ENCODE data around the gene CADM1.

Gene CADM1

DNA sequence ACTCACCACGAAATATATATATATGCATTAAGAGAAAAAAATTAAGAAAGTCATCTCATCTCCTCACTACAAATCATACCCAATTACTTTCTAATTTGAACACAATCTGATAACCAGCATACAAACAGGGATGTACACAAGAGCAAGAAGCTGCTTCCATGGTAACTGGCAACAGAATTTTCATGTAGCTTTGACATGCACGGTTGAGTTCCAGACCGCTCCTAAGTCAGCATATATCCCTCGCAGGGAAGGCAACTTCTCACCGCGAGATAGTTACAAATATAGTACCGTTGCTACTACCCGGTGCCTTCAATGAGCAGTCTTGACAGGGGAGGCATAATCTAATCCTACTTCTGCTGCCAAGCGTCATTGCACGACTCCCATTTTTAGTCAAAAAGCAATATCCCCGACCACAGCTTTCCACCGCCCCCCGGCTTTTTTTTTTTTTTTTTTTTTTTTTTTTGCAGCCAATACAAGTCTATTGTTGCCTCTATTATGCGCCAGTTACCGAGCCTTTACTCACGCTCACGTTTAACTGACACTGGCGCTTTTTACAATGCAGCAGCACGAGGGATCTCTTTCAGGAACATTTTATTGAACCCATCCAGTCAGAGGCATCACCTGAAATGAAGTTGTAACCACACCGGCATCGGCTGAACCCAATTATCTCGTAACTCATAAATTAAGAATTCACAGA lies 2.2 kb downstream of the CADM1 start:
- no peaks in the 10 kb centered on the region for H3K79me2 ChIP-seq (ENCODE audit: insufficient read depth, low read length)
- no peak for DNase-seq
- no peaks in the 10 kb centered on the region for H3K27me3 ChIP-seq (ENCODE audit: insufficient read depth, low read length, poor library complexity)
- H3K36me3 ChIP-seq (ENCODE audit: insufficient read depth, low read length): no peaks in the 10 kb centered on the region
- no peaks in the 10 kb centered on the region for H3K4me1 ChIP-seq (ENCODE audit: insufficient read depth, low read length)
- no peaks in the 10 kb centered on the region for H4K20me1 ChIP-seq (ENCODE audit: insufficient read depth, low read length)
- no peak overlapping the region for H3K9ac ChIP-seq (ENCODE audit: low read depth, low read length)
- H3K4me3 ChIP-seq (ENCODE audit: low read depth in 1 of 2, low read length in 2 of 2): no peak overlapping the region
- H3K27ac ChIP-seq (ENCODE audit: low read length): no peak overlapping the region
- H3K4me2 ChIP-seq (ENCODE audit: insufficient read depth, low read length): no peak overlapping the region
- TF ChIP-seq EZH2 (IDR thresholded peaks at IDR 0.05; ENCODE audit: borderline replicate concordance, low read depth, low read length, severe bottlenecking): no peak
- TF ChIP-seq, protein P1, sequence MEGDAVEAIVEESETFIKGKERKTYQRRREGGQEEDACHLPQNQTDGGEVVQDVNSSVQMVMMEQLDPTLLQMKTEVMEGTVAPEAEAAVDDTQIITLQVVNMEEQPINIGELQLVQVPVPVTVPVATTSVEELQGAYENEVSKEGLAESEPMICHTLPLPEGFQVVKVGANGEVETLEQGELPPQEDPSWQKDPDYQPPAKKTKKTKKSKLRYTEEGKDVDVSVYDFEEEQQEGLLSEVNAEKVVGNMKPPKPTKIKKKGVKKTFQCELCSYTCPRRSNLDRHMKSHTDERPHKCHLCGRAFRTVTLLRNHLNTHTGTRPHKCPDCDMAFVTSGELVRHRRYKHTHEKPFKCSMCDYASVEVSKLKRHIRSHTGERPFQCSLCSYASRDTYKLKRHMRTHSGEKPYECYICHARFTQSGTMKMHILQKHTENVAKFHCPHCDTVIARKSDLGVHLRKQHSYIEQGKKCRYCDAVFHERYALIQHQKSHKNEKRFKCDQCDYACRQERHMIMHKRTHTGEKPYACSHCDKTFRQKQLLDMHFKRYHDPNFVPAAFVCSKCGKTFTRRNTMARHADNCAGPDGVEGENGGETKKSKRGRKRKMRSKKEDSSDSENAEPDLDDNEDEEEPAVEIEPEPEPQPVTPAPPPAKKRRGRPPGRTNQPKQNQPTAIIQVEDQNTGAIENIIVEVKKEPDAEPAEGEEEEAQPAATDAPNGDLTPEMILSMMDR (IDR thresholded peaks at IDR 0.05; ENCODE audit: borderline replicate concordance, extremely low read depth, low read length, poor library complexity, severe bottlenecking): no peak
- no peaks in the 10 kb centered on the region for H3K9me3 ChIP-seq (ENCODE audit: insufficient read depth, low read length, severe bottlenecking)
- H2AFZ ChIP-seq (ENCODE audit: low read depth, low read length): no peak overlapping the region
- no peak for ATAC-seq (ENCODE audit: insufficient read depth, low read depth)

GRCh38 chr11:115501502-115501892 lies 2.7 kb downstream of the CADM1 start:
- no peak overlapping the region for H2AFZ ChIP-seq (ENCODE audit: low read depth, low read length)
- H3K9me3 ChIP-seq (ENCODE audit: insufficient read depth, low read length, severe bottlenecking): no peaks in the 10 kb centered on the region
- H3K79me2 ChIP-seq (ENCODE audit: insufficient read depth, low read length): no peaks in the 10 kb centered on the region
- H3K4me2 ChIP-seq (ENCODE audit: insufficient read depth, low read length): no peak overlapping the region
- no peaks in the 10 kb centered on the region for H3K27me3 ChIP-seq (ENCODE audit: insufficient read depth, low read length, poor library complexity)
- no peak overlapping the region for H3K4me3 ChIP-seq (ENCODE audit: low read depth in 1 of 2, low read length in 2 of 2)
- ATAC-seq (ENCODE audit: insufficient read depth, low read depth): no peak
- H3K9ac ChIP-seq (ENCODE audit: low read depth, low read length): no peak overlapping the region
- H4K20me1 ChIP-seq (ENCODE audit: insufficient read depth, low read length): no peaks in the 10 kb centered on the region
- no peaks in the 10 kb centered on the region for H3K36me3 ChIP-seq (ENCODE audit: insufficient read depth, low read length)
- no peak for DNase-seq
- H3K4me1 ChIP-seq (ENCODE audit: insufficient read depth, low read length): no peaks in the 10 kb centered on the region
- H3K27ac ChIP-seq (ENCODE audit: low read length): no peak overlapping the region
- TF ChIP-seq, protein P1 (IDR thresholded peaks at IDR 0.05; ENCODE audit: borderline replicate concordance, extremely low read depth, low read length, poor library complexity, severe bottlenecking): no peak
- no peak for TF ChIP-seq EZH2 (IDR thresholded peaks at IDR 0.05; ENCODE audit: borderline replicate concordance, low read depth, low read length, severe bottlenecking)

GRCh38 chr11:115500547-115501501 lies 3.4 kb downstream of the CADM1 start:
- Histone ChIP-seq H3K4me1 (ENCODE audit: insufficient read depth, low read length) (no peaks in the 10 kb centered on the region), H3K4me2 (ENCODE audit: insufficient read depth, low read length) (no peak overlapping the region), H3K27me3 (ENCODE audit: insufficient read depth, low read length, poor library complexity) (no peaks in the 10 kb centered on the region), H3K9ac (ENCODE audit: low read depth, low read length) (no peak overlapping the region), H2AFZ (ENCODE audit: low read depth, low read length) (no peak overlapping the region), H3K27ac (ENCODE audit: low read length) (no peak overlapping the region), H3K9me3 (ENCODE audit: insufficient read depth, low read length, severe bottlenecking) (no peaks in the 10 kb centered on the region), H3K79me2 (ENCODE audit: insufficient read depth, low read length) (no peaks in the 10 kb centered on the region), H3K36me3 (ENCODE audit: insufficient read depth, low read length) (no peaks in the 10 kb centered on the region), H4K20me1 (ENCODE audit: insufficient read depth, low read length) (no peaks in the 10 kb centered on the region), H3K4me3 (ENCODE audit: low read depth in 1 of 2, low read length in 2 of 2) (no peak overlapping the region)
- DNase-seq: no peak
- TF ChIP-seq EZH2 (IDR thresholded peaks at IDR 0.05; ENCODE audit: borderline replicate concordance, low read depth, low read length, severe bottlenecking): no peak
- TF ChIP-seq, protein P1 (IDR thresholded peaks at IDR 0.05; ENCODE audit: borderline replicate concordance, extremely low read depth, low read length, poor library complexity, severe bottlenecking): no peak
- ATAC-seq (ENCODE audit: insufficient read depth, low read depth): no peak

All from DND-41 (cell line).